Body of pancreas (tissue), 4 donors: ENCODE results near the gene MPP1. TPM values are rescaled to one million over a fixed set of nuclear protein-coding genes. Genes with fewer than 3 reads are reported as not detected.
"Not testable (repeated sequence)": the region's sequence is repeated elsewhere in the genome, so short reads cannot be mapped to it uniquely, and the experiment has no call there.

ENCODE experiments used
- ATAC-seq: fragments of 150-250 bp; one replicate; pipeline ENCODE4 v1.9.1; 2016
- DNase-seq, 4 donors: peaks; one replicate each; pipeline ENCODE4 v3.0.0-alpha.2; 2019
- H3K27ac ChIP-seq, 4 donors: fragments of 200-600 bp; sonication (generic); 1 replicate in 3 of 4; 2 replicates in 1 of 4; pipeline versions ENCODE4 v1.5.1 to v1.6.1; 2016 to 2019; ENCODE audit warnings: mild to moderate bottlenecking in 1 of 4, mixed read lengths in 1 of 4, moderate library complexity in 1 of 4
- H3K27me3 ChIP-seq, 2 donors: fragments of 200-600 bp; sonication (generic); one replicate each; pipeline ENCODE4 v1.6.0; 2016; ENCODE audit warnings: mild to moderate bottlenecking in 1 of 2
- H3K36me3 ChIP-seq, 2 donors: fragments of 200-600 bp; sonication (generic); replicated peaks in 1 of 2; 2 replicates each; pipeline ENCODE4 v1.5.1; 2016; ENCODE audit warnings: low read depth in 2 of 2; ENCODE audit not compliant: insufficient read depth in 1 of 2
- H3K4me1 ChIP-seq: fragments of 200-600 bp; sonication (generic); one replicate; pipeline ENCODE4 v1.6.0; 2016
- H3K4me3 ChIP-seq, 2 donors: fragments of 200-600 bp; sonication (generic); 1 replicate in 1 of 2; 2 replicates in 1 of 2; pipeline ENCODE4 v1.5.1; 2016 to 2019
- H3K9me3 ChIP-seq, 3 donors: fragments of 200-600 bp; sonication (generic); 1 replicate in 2 of 3; 2 replicates in 1 of 3; pipeline ENCODE4 v1.5.1; 2016
- POLR2A ChIP-seq, 3 donors: fragments of 450-650 bp; IDR thresholded peaks; one replicate each; pipeline ENCODE4 v1.6.1; 2016; ENCODE audit warnings: antibody characterized with exemption in 3 of 3, mild to moderate bottlenecking in 2 of 3
- WGBS, 2 donors: methylation state at CpG; one replicate each; pipeline ENCODE4 v1.1.5; 2017; 5-methylcytosine and 5-hydroxymethylcytosine counted together
- intact Hi-C: fragments of 100-400 bp; cut with DNase I; formaldehyde crosslinking; loops from one replicate; pipeline ENCODE4 v1.15.1; 2023
- total RNA-seq, 2 donors: library from RNA; depleted of rRNA; stranded (reverse); fragments of >200 nt; gene quantifications; one replicate each; pipeline ENCODE4 v1.1.0, GENCODE V29; 2016
- TF ChIP-seq, protein P1 (sequence below), 7 experiments: fragments of 450-650 bp in 4 of 7; fragments of 200-600 bp in 3 of 7; sonication (generic) in 3 of 7; IDR thresholded peaks; one replicate each; pipeline ENCODE4 v1.5.1; 2016 to 2019; ENCODE audit warnings: antibody characterized with exemption in 7 of 7

The MPP1 gene
- total RNA-seq, 2 donors from 2014 or later: 24.9 to 31.6 TPM

DNA sequence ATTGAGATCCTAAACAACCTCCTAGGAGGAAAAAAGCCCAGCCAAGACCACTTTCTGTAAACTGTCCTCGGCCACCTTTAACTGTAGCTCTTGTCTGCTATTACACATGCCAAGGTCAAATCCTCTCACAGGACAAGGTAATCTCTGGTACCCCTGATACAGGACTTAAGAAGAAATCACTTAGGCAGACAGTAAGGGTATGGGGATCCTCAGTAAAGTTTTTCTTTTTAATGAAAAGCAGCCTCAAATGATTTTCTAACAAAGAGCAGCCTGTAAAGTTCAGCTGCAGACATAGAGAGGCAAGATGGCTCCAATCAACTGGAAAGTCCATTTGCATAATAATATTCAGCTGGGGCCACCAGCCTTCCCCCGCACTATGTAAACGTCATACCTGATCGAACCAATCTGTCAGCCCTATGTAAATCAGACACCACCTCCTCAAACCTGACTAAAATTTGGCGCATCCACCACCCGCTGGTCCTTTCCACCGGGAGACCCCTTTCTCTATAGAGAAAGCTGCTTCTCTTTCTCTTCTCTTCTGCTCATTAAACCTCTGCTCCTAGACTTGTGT, 14.6 kb upstream of the MPP1 start:
- ATAC-seq: no peak
- TF ChIP-seq POLR2A (IDR thresholded peaks at IDR 0.05): no peak
- TF ChIP-seq, protein P1, sequence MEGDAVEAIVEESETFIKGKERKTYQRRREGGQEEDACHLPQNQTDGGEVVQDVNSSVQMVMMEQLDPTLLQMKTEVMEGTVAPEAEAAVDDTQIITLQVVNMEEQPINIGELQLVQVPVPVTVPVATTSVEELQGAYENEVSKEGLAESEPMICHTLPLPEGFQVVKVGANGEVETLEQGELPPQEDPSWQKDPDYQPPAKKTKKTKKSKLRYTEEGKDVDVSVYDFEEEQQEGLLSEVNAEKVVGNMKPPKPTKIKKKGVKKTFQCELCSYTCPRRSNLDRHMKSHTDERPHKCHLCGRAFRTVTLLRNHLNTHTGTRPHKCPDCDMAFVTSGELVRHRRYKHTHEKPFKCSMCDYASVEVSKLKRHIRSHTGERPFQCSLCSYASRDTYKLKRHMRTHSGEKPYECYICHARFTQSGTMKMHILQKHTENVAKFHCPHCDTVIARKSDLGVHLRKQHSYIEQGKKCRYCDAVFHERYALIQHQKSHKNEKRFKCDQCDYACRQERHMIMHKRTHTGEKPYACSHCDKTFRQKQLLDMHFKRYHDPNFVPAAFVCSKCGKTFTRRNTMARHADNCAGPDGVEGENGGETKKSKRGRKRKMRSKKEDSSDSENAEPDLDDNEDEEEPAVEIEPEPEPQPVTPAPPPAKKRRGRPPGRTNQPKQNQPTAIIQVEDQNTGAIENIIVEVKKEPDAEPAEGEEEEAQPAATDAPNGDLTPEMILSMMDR (IDR thresholded peaks at IDR 0.05): no peak
- Histone ChIP-seq H3K36me3 (no peaks in the 10 kb centered on the region), H3K27ac (no peak overlapping the region), H3K9me3 (no peaks in the 10 kb centered on the region), H3K4me1 (no peaks in the 10 kb centered on the region), H3K27me3 (no peaks in the 10 kb centered on the region), H3K4me3 (no peak overlapping the region)
- 89% methylated on average over 7 of the region's 7 CpGs for WGBS, 2 donors
- intact Hi-C loops: no loop called here
- DNase-seq: no peak

DNA sequence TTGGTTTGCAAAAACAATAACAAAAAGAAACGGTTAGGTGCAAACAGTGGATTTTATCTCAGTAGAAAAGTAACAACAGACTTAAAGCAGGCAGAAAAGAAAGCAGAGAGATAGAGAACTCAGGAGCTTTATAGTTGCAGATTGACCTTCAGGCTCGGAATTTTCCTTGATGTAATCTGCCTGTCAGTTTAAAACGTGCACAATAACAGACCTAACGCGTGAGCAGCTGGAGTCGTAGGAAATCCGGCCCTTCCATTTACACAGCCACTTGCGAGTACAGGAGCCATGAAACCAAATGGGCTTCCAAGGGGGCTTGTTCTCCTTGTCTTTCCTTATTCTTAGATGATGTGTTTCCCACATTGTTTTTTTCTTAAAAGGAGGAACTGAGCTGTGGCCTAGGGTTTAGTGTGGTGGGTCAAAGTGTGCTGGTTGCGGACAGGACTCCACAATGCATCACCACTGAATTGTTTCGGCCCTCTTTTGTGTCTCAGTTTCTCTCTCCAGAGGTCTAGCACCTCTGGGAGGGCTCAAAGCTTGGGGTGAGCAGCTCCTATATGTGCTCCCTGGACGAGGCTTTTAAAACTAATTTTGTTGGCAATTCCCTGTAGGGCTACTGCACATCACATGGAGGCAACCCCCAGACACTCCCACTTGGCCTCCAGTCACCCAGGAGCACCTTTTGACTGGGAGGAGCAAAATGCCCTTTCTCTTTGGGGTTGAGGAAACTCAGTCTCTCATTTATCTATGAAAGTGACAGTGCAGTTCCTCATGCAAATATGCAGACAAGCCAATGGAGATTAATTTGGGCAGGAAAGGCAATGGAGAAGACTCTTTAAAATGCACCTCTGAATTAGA, 13.9 kb upstream of the MPP1 start:
- Histone ChIP-seq H3K27ac (no peak overlapping the region), H3K36me3 (no peaks in the 10 kb centered on the region), H3K4me3 (no peak overlapping the region), H3K4me1 (no peaks in the 10 kb centered on the region), H3K27me3 (no peaks in the 10 kb centered on the region), H3K9me3 (no peaks in the 10 kb centered on the region)
- intact Hi-C loops: no loop called here
- no peak for TF ChIP-seq POLR2A (IDR thresholded peaks at IDR 0.05)
- TF ChIP-seq, protein P1 (IDR thresholded peaks at IDR 0.05): no peak
- no peak for DNase-seq
- no peak for ATAC-seq
- WGBS, 2 donors: 15 to 40% methylated on average over 9 to 11 of the region's 11 CpGs

DNA sequence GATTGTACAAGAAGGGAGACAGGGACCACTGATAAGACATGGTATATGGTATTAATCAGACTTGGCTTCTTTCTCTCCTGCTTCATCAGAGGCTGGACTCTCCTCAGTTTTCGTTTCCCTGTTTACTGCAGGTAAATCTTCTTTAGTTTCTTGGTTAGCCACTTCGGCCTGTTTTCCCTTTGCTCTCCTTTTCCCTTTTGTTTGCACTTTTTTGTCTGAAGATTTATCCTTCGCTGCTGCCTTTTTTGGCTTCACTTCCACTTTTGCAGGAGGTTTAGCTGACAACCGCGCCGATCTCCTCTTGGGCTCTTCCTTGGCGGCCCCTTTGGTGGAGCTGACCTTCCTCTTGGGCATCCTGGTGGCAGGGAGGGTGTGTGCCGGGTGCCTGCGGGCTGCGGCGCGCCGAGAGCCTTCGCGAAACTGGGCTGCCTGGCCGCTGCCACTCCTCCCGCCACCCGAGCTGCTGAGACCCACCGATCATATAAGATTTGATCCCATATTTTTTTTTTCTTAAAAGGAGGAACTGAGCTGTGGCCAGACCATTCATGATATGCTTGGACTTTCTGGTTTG, 11.8 kb upstream of the MPP1 start:
- H3K27ac ChIP-seq, H3K4me1 ChIP-seq, DNase-seq, H3K9me3 ChIP-seq, ATAC-seq, H3K4me3 ChIP-seq, intact Hi-C loops, H3K36me3 ChIP-seq, H3K27me3 ChIP-seq: not testable (repeated sequence)
- 89 to 97% methylated on average over 12 to 19 of the region's 19 CpGs for WGBS, 2 donors

DNA sequence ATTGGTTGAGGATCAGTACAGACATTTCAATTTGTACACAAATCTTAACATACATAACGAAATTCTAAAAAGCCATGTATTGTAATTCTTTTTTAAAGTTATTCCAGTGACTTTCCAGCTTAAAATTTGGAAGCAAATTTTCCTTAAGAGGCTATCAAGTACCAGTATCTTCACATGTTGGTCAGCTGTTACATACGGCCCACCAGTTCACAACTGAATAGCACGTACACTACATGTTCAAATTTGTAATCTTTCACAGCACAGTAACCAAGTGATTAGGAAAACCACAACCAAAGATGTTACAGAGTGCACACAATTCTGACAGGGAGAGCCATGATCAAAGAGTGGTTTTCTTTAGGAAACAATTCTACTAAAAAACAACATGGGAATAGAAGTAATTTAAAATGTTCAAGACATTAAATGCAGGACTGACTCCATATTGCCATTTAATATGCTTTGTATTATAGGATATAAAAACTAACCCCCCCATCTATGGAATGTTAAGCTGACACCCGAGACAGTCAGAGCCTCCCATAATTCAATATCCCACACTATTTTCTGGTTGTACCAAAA, 11.1 kb upstream of the MPP1 start:
- H3K36me3 ChIP-seq, DNase-seq, H3K4me1 ChIP-seq, ATAC-seq, H3K4me3 ChIP-seq, H3K9me3 ChIP-seq, H3K27me3 ChIP-seq, intact Hi-C loops, H3K27ac ChIP-seq: not testable (repeated sequence)
- 90 to 93% methylated on average over 4 of the region's 4 CpGs for WGBS, 2 donors

DNA sequence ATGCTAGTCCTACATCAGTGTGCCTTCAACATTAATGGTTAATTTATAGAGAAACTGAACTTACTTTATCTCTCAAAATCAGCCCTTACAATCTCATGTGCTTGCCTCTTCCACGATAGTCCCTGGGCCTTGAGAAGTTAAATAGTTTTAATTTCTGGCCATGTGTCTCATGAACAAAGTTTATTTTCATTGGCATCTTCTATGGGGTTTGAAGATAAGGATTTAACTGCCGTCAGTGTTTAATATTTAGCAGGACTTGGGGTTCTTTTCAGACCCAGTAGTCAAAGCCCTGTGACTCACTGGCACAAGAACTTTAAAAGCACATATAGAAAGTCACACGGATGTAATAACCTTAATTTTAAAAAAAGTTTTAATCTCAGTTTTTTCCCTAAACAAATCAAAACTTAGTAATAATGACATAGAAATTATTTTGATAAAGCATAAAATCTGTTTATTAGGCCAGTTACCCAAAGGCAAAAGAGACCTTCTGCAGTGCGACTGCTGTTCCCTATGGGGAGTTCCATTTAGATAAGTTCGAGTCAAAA, 10.1 kb upstream of the MPP1 start:
- no peaks in the 10 kb centered on the region for H3K4me1 ChIP-seq
- no peaks in the 10 kb centered on the region for H3K9me3 ChIP-seq
- ATAC-seq (no peak), DNase-seq (no peak)
- 36 to 48% methylated on average over 5 of the region's 5 CpGs for WGBS, 2 donors
- H3K27me3 ChIP-seq: no peaks in the 10 kb centered on the region
- H3K27ac ChIP-seq: no peak overlapping the region
- H3K36me3 ChIP-seq: no peaks in the 10 kb centered on the region
- no peak for TF ChIP-seq POLR2A (IDR thresholded peaks at IDR 0.05)
- TF ChIP-seq, protein P1 (IDR thresholded peaks at IDR 0.05): no peak
- no peak overlapping the region for H3K4me3 ChIP-seq
- intact Hi-C loops: no loop called here
